Measurements from ENCODE around the gene TARBP1.

DNA sequence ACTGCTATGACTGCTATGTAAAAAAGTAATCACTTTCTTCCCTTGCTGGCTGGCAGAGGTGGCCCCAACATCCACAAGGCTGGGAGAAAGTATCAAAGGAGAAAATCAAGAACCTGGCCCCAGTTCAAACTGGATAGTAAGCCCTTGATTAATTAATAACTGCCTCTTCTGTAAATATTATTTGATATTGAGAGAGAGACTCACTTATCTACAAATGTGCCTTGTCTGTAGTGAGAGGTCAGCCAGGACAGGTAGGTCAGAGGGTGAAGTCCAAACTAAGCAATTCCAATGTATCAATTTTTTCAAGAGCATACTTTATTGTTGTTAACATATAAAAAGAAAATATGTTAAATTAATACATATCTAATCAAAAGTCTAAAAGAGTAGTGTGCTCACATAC, 23.8 kb upstream of the TARBP1 start:
- TF ChIP-seq, protein P1, sequence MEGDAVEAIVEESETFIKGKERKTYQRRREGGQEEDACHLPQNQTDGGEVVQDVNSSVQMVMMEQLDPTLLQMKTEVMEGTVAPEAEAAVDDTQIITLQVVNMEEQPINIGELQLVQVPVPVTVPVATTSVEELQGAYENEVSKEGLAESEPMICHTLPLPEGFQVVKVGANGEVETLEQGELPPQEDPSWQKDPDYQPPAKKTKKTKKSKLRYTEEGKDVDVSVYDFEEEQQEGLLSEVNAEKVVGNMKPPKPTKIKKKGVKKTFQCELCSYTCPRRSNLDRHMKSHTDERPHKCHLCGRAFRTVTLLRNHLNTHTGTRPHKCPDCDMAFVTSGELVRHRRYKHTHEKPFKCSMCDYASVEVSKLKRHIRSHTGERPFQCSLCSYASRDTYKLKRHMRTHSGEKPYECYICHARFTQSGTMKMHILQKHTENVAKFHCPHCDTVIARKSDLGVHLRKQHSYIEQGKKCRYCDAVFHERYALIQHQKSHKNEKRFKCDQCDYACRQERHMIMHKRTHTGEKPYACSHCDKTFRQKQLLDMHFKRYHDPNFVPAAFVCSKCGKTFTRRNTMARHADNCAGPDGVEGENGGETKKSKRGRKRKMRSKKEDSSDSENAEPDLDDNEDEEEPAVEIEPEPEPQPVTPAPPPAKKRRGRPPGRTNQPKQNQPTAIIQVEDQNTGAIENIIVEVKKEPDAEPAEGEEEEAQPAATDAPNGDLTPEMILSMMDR (IDR thresholded peaks at IDR 0.05) = no peak
- no peak for TF ChIP-seq POLR2A (IDR thresholded peaks at IDR 0.05)

Measured in testis (tissue), 2 donors.